Sigmoid colon (tissue), 7 donors: ENCODE measurements around the gene B3GALNT2. TPM values are rescaled to one million over a fixed set of nuclear protein-coding genes. Genes with fewer than 3 reads are reported as not detected.
"Not testable (repeated sequence)": the region's sequence is repeated elsewhere in the genome, so short reads cannot be mapped to it uniquely, and the experiment has no call there.

ENCODE experiments used
- DNase-seq: peaks from one replicate; pipeline ENCODE4 v3.0.0-alpha.2; 2019
- H3K27ac ChIP-seq, 4 donors: fragments of 200-600 bp; sonication (generic); one replicate each; pipeline ENCODE4 v1.5.1; 2016 to 2019; ENCODE audit warnings: mild to moderate bottlenecking in 1 of 4
- H3K27me3 ChIP-seq, 3 donors: fragments of 200-600 bp; sonication (generic); one replicate each; pipeline ENCODE4 v1.5.1; 2019; ENCODE audit warnings: mild to moderate bottlenecking in 1 of 3
- H3K36me3 ChIP-seq, 4 donors: fragments of 200-600 bp; sonication (generic); one replicate each; pipeline ENCODE4 v1.5.1; 2016 to 2019
- H3K4me1 ChIP-seq, 4 donors: fragments of 200-600 bp; sonication (generic); one replicate each; pipeline ENCODE4 v1.5.1; 2017 to 2019
- H3K4me3 ChIP-seq, 4 donors: fragments of 200-600 bp; sonication (generic); one replicate each; pipeline ENCODE4 v1.5.1; 2017 to 2019; ENCODE audit warnings: mild to moderate bottlenecking in 2 of 4, moderate library complexity in 1 of 4
- H3K9me3 ChIP-seq, 4 donors: fragments of 200-600 bp in 3 of 4; sonication (generic) in 3 of 4; one replicate each; pipeline versions ENCODE4 v1.5.1 to v1.6.1; 2013 to 2019
- EP300 ChIP-seq, 4 donors: sonication (generic); formaldehyde crosslinking; IDR thresholded peaks; one replicate each; pipeline ENCODE4 v1.6.1; 2017; ENCODE audit warnings: antibody characterized with exemption in 4 of 4
- POLR2A ChIP-seq, 2 donors: fragments of 450-650 bp; IDR thresholded peaks; one replicate each; pipeline ENCODE4 v1.6.1; 2016; ENCODE audit warnings: antibody characterized with exemption in 2 of 2, mild to moderate bottlenecking in 2 of 2, moderate library complexity in 2 of 2
- POLR2AphosphoS5 ChIP-seq, 4 donors: sonication (generic); formaldehyde crosslinking; IDR thresholded peaks; one replicate each; pipeline ENCODE4 v1.6.1; 2017; ENCODE audit warnings: antibody characterized with exemption in 4 of 4
- WGBS, 2 donors: extraction: QIAGEN DNeasy Blood & Tissue Kit; methylation state at CpG; one replicate each; pipeline ENCODE4 v1.1.7; 2013; 5-methylcytosine and 5-hydroxymethylcytosine counted together
- intact Hi-C: fragments of 100-400 bp; cut with DNase I; formaldehyde crosslinking; loops from one replicate; pipeline ENCODE4 v1.15.1; 2023
- polyA plus RNA-seq, 3 donors: library from polyadenylated mRNA; stranded (reverse); fragments of 200-250 nt; gene quantifications; one replicate each; pipeline ENCODE4 v1.2.3, GENCODE V29; 2013
- total RNA-seq, 4 donors: library from RNA; depleted of rRNA; stranded (reverse); fragments of >200 nt; gene quantifications; one replicate each; pipeline ENCODE4 v1.1.0, GENCODE V29; 2016
- TF ChIP-seq, protein P1 (sequence below), 4 experiments: fragments of 450-650 bp in 3 of 4; fragments of 200-600 bp in 1 of 4; IDR thresholded peaks; one replicate each; pipeline ENCODE4 v1.5.1; 2016 to 2019; ENCODE audit warnings: antibody characterized with exemption in 4 of 4, mild to moderate bottlenecking in 3 of 4, moderate library complexity in 2 of 4
- donor health status: healthy with polysubstance abuse.
- donor health status: Bipolar disorder and iron deficiency.
- donor health status: healthy.

The B3GALNT2 gene
- total RNA-seq (10 to 100 TPM; 38.5 to 58.7 (median 48.6) TPM), polyA plus RNA-seq (1 to 10 TPM; 1.8 to 7.1 (median 3.2) TPM)

- Histone ChIP-seq H3K27me3 (no peaks in the 10 kb centered on the region), H3K36me3 (no peaks in the 10 kb centered on the region), H3K9me3 (no peaks in the 10 kb centered on the region), H3K4me3 (peak within 1 kb of the TSS; percentile 73 to 92 (median 84)), H3K4me1 (peaks cover 0 to 33% (median 19%) of the 10 kb centered on the region in 4 donors), H3K27ac (peak within 1 kb of the TSS; percentile 98 to 100 (median 100))
- TF ChIP-seq POLR2A (IDR thresholded peaks at IDR 0.05) (peak; percentile 57 to 79), EP300 (IDR thresholded peaks at IDR 0.05) (peak in 1 of 4 donors; percentile 1), POLR2AphosphoS5 (IDR thresholded peaks at IDR 0.05) (peak; percentile 79 to 98 (median 94))
- TF ChIP-seq, protein P1, sequence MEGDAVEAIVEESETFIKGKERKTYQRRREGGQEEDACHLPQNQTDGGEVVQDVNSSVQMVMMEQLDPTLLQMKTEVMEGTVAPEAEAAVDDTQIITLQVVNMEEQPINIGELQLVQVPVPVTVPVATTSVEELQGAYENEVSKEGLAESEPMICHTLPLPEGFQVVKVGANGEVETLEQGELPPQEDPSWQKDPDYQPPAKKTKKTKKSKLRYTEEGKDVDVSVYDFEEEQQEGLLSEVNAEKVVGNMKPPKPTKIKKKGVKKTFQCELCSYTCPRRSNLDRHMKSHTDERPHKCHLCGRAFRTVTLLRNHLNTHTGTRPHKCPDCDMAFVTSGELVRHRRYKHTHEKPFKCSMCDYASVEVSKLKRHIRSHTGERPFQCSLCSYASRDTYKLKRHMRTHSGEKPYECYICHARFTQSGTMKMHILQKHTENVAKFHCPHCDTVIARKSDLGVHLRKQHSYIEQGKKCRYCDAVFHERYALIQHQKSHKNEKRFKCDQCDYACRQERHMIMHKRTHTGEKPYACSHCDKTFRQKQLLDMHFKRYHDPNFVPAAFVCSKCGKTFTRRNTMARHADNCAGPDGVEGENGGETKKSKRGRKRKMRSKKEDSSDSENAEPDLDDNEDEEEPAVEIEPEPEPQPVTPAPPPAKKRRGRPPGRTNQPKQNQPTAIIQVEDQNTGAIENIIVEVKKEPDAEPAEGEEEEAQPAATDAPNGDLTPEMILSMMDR (IDR thresholded peaks at IDR 0.05) = no peak
- 0% methylated on average over 48 of the region's 48 CpGs for WGBS, 2 donors
- no peak for DNase-seq
- intact Hi-C loops = loop anchor here (5.0 to 10.0 kb wide), 2 partner anchors 177 to 561 kb away; partner anchors contain the start of genes ARID4B, GGPS1 and NID1
Observed at GRCh38 chr1:235504122-235504493, at the start of gene B3GALNT2. TSS of gene B3GALNT2 (minus strand) at chr1:235504452. CDS start at chr1:235504252, 200 bp downstream.

DNA sequence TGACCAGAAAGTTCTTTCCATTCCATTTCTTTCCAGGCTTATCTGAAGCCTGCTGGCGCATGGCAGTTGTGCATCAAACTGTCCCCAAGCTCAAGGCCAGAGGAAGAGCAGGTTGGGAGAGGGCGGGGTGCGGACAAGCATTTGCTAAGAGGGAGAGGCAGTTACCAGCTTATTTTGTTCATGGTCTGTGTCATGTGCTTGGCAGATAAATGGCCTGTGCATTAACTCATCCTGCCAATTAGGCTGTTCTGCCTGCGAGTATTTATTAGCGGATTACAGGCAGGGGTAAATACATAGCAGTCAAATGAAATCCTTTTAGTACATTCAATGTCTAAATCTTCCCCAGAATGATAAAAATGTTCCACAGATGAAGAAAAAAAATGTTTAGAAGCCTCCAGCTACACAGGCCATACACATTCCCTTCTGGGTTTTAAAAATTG is 48.9 kb upstream of the B3GALNT2 start:
- H3K27me3 ChIP-seq = no peaks in the 10 kb centered on the region
- intact Hi-C loops = no loop called here
- no peaks in the 10 kb centered on the region for H3K4me1 ChIP-seq
- WGBS, 2 donors = 79 to 84% methylated on average over 5 of the region's 5 CpGs
- DNase-seq = no peak
- H3K36me3 ChIP-seq = no peaks in the 10 kb centered on the region
- no peak overlapping the region for H3K27ac ChIP-seq
- TF ChIP-seq POLR2AphosphoS5 (IDR thresholded peaks at IDR 0.05) (no peak), EP300 (IDR thresholded peaks at IDR 0.05) (no peak), POLR2A (IDR thresholded peaks at IDR 0.05) (no peak)
- TF ChIP-seq, protein P1 (IDR thresholded peaks at IDR 0.05) = no peak
- H3K9me3 ChIP-seq = no peaks in the 10 kb centered on the region
- no peak overlapping the region for H3K4me3 ChIP-seq

- WGBS, 2 donors = 87 to 88% methylated on average over 10 of the region's 10 CpGs
- intact Hi-C loops = no loop called here
- no peaks in the 10 kb centered on the region for H3K27me3 ChIP-seq
- H3K4me3 ChIP-seq = no peak overlapping the region
- no peak overlapping the region for H3K27ac ChIP-seq
- H3K9me3 ChIP-seq = no peaks in the 10 kb centered on the region
- no peaks in the 10 kb centered on the region for H3K4me1 ChIP-seq
- TF ChIP-seq EP300 (IDR thresholded peaks at IDR 0.05) (no peak), POLR2AphosphoS5 (IDR thresholded peaks at IDR 0.05) (no peak), POLR2A (IDR thresholded peaks at IDR 0.05) (no peak)
- TF ChIP-seq, protein P1 (IDR thresholded peaks at IDR 0.05) = no peak
- no peaks in the 10 kb centered on the region for H3K36me3 ChIP-seq
- no peak for DNase-seq
Observed at GRCh38 chr1:235552146-235552716, 48.0 kb upstream of the B3GALNT2 start.

- no peak overlapping the region for H3K4me3 ChIP-seq
- DNase-seq = no peak
- no peaks in the 10 kb centered on the region for H3K4me1 ChIP-seq
- H3K36me3 ChIP-seq = no peaks in the 10 kb centered on the region
- no peak overlapping the region for H3K27ac ChIP-seq
- no peaks in the 10 kb centered on the region for H3K9me3 ChIP-seq
- intact Hi-C loops = no loop called here
- peaks cover 0 to 6% (median 0%) of the 10 kb centered on the region in 3 donors for H3K27me3 ChIP-seq
- no peak for TF ChIP-seq POLR2A (IDR thresholded peaks at IDR 0.05)
- TF ChIP-seq, protein P1 (IDR thresholded peaks at IDR 0.05) = no peak
- TF ChIP-seq POLR2AphosphoS5 (IDR thresholded peaks at IDR 0.05) = no peak
- no peak for TF ChIP-seq EP300 (IDR thresholded peaks at IDR 0.05)
- 71 to 86% methylated on average over 13 of the region's 13 CpGs for WGBS, 2 donors
Observed at GRCh38 chr1:235549351-235550139, 45.3 kb upstream of the B3GALNT2 start.

DNA sequence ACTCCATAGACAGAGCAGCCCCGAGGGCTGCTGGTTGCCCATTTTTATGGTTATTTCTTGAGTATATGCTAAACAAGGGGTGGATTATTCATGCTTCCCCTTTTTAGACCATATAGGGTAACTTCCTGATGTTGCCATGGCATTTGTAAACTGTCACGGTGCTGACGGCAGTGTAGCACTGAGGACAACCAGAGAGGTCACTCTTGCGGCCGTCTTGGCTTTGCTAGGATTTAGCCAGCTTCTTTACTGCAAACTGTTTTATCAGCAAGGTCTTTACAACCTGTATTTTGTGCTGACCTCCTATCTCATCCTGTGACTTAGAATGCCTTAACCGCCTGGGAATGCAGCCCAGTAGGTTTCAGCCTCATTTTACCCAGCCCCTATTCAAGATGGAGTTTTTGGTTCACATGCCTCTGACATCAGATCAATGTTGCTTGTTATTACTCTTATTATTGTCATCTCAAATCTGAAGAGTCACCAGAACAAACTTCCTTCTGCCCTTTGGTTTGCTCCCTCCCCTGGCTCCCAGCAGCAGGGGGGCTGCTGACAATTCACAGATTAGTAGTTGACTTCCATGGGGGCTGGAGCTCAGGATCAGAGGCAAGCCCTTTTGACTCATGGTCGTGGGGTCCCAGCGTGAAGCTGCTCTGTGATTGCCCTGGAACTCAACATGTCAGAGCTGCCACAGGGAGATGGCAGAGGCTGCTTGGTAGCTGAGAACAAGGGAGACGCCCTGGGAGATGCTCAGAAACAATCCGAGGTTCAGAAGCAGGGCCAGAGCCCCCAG is 42.3 kb upstream of the B3GALNT2 start:
- H3K9me3 ChIP-seq, H3K4me3 ChIP-seq, H3K4me1 ChIP-seq, H3K36me3 ChIP-seq, H3K27me3 ChIP-seq, intact Hi-C loops, H3K27ac ChIP-seq, DNase-seq: not testable (repeated sequence)
- whole genome bisulfite sequencing, 2 donors = 60 to 70% methylated on average over 10 of the region's 10 CpGs
